ENCODE measurements around the gene ABLIM3. TPM values are rescaled to one million over a fixed set of nuclear protein-coding genes. Genes with fewer than 3 reads are reported as not detected.

Gene ABLIM3
- total RNA-seq, 1 donor: 24.9 TPM

GRCh38 chr5:149283626-149284480 lies 142.6 kb downstream of the ABLIM3 start:
- DNase-seq (ENCODE audit: low read depth): peak; percentile 40
- TF ChIP-seq, protein P1, sequence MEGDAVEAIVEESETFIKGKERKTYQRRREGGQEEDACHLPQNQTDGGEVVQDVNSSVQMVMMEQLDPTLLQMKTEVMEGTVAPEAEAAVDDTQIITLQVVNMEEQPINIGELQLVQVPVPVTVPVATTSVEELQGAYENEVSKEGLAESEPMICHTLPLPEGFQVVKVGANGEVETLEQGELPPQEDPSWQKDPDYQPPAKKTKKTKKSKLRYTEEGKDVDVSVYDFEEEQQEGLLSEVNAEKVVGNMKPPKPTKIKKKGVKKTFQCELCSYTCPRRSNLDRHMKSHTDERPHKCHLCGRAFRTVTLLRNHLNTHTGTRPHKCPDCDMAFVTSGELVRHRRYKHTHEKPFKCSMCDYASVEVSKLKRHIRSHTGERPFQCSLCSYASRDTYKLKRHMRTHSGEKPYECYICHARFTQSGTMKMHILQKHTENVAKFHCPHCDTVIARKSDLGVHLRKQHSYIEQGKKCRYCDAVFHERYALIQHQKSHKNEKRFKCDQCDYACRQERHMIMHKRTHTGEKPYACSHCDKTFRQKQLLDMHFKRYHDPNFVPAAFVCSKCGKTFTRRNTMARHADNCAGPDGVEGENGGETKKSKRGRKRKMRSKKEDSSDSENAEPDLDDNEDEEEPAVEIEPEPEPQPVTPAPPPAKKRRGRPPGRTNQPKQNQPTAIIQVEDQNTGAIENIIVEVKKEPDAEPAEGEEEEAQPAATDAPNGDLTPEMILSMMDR (IDR thresholded peaks at IDR 0.05; ENCODE audit: insufficient read depth, low read length): no peak
- H3K4me3 ChIP-seq (ENCODE audit: low read depth, low read length): no peak overlapping the region

GRCh38 chr5:149284501-149284900 lies 143.2 kb downstream of the ABLIM3 start:
- DNase-seq (ENCODE audit: low read depth): peak; percentile 73
- H3K4me3 ChIP-seq (ENCODE audit: low read depth, low read length): no peak overlapping the region

DNA sequence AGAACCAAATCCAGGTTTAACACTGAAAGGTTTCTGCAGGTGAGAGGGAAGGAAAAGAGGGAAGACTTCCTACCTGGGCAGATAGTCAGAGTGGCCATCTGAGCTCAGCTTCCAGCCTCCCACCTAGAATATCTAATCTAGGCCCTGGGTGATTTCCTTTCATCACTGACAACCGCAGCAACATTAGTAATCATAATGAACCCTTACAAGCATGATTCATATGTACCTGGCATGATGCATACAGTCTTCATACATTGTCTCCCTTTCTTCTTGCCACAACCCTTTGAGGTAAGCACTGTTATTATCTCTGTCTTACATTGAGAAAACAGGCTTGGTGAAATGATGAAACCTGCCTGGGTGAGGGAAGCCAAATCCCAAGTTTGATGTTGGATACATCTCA lies 143.9 kb downstream of the ABLIM3 start:
- DNase-seq (ENCODE audit: low read depth): no peak
- no peak overlapping the region for H3K4me3 ChIP-seq (ENCODE audit: low read depth, low read length)
- TF ChIP-seq, protein P1 (IDR thresholded peaks at IDR 0.05; ENCODE audit: insufficient read depth, low read length): no peak

More at GRCh38 chr5:149284501-149284900, 143.2 kb downstream of the ABLIM3 start:
- TF ChIP-seq, protein P1 (IDR thresholded peaks at IDR 0.05; ENCODE audit: insufficient read depth, low read length): no peak

GRCh38 chr5:149288436-149288835 lies 147.1 kb downstream of the ABLIM3 start:
- no peak overlapping the region for H3K4me3 ChIP-seq (ENCODE audit: low read depth, low read length)
- TF ChIP-seq, protein P1 (IDR thresholded peaks at IDR 0.05; ENCODE audit: insufficient read depth, low read length): no peak
- DNase-seq (ENCODE audit: low read depth): no peak

DNA sequence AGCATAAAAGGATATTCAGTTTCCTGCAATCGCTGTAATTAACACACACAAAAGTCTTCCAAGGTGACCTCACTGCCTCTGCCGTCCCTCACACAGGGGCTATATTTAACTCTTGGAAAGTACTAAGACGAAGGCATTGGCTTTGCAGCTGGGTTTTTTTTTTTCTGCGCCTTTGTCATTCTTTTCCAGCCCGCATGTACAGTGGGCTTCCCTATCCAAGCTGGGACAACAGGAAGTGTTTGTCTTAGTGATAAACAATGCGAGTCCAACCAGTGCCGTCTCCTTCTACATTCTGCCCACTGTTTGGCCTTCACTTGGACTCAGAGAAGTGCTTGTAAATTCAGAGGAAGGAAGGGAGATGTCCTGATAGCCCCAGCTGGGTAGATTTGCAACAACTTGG lies 148.0 kb downstream of the ABLIM3 start:
- TF ChIP-seq, protein P1 (IDR thresholded peaks at IDR 0.05; ENCODE audit: insufficient read depth, low read length): no peak
- DNase-seq (ENCODE audit: low read depth): no peak

GRCh38 chr5:149294872-149295829 lies 153.9 kb downstream of the ABLIM3 start:
- DNase-seq (ENCODE audit: low read depth): no peak
- H3K4me3 ChIP-seq (ENCODE audit: low read depth, low read length): no peak overlapping the region
- TF ChIP-seq, protein P1 (IDR thresholded peaks at IDR 0.05; ENCODE audit: insufficient read depth, low read length): no peak

More for the DNA sequence above, 148.0 kb downstream of the ABLIM3 start:
- H3K4me3 ChIP-seq (ENCODE audit: low read depth, low read length): no peak overlapping the region
